Measurements from ENCODE around the gene KDM3A.

The KDM3A gene

GRCh38 chr2:86440631-86441391 is at the start of gene KDM3A:
Gene KDM3A (plus strand): TSS chr2:86441371. CDS start chr2:86442048, 677 bp downstream.
- TF ChIP-seq, protein P1, sequence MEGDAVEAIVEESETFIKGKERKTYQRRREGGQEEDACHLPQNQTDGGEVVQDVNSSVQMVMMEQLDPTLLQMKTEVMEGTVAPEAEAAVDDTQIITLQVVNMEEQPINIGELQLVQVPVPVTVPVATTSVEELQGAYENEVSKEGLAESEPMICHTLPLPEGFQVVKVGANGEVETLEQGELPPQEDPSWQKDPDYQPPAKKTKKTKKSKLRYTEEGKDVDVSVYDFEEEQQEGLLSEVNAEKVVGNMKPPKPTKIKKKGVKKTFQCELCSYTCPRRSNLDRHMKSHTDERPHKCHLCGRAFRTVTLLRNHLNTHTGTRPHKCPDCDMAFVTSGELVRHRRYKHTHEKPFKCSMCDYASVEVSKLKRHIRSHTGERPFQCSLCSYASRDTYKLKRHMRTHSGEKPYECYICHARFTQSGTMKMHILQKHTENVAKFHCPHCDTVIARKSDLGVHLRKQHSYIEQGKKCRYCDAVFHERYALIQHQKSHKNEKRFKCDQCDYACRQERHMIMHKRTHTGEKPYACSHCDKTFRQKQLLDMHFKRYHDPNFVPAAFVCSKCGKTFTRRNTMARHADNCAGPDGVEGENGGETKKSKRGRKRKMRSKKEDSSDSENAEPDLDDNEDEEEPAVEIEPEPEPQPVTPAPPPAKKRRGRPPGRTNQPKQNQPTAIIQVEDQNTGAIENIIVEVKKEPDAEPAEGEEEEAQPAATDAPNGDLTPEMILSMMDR (conservative IDR thresholded peaks at IDR 0.05) = no peak
- H3K27ac ChIP-seq = peak within 1 kb of the TSS; percentile 96

DNA sequence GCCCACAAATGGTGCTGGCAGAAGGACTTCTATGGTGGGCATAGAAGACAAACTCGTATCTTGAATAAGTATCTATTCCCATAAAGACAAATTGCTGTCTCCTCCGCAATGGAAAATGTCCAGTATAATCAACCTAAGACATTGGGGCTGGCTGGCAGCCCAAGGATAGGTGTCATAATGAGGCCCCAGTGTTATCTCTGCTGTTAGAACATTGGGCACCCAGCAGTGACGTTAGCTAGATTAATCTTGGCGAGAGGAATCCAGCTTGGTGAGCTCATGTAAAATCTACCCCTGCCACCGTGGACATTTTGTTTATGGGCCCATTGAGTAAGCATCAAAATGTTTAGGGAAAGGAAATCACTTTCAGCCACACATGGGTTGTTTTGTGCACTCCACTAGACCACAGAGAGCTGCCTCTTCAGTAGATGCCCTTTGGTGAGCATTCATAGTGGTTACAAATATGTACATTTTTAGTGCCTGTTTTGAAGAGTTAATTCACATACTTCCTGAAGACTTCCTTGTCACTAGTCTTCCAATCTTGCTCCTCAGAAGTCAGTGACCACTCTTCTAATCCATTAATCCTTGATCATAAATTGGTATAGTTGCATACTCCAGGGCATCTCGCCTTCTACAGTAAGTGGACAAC is 48.2 kb upstream of the KDM3A start:
- TF ChIP-seq, protein P1 (conservative IDR thresholded peaks at IDR 0.05) = no peak
- no peak overlapping the region for H3K27ac ChIP-seq

DNA sequence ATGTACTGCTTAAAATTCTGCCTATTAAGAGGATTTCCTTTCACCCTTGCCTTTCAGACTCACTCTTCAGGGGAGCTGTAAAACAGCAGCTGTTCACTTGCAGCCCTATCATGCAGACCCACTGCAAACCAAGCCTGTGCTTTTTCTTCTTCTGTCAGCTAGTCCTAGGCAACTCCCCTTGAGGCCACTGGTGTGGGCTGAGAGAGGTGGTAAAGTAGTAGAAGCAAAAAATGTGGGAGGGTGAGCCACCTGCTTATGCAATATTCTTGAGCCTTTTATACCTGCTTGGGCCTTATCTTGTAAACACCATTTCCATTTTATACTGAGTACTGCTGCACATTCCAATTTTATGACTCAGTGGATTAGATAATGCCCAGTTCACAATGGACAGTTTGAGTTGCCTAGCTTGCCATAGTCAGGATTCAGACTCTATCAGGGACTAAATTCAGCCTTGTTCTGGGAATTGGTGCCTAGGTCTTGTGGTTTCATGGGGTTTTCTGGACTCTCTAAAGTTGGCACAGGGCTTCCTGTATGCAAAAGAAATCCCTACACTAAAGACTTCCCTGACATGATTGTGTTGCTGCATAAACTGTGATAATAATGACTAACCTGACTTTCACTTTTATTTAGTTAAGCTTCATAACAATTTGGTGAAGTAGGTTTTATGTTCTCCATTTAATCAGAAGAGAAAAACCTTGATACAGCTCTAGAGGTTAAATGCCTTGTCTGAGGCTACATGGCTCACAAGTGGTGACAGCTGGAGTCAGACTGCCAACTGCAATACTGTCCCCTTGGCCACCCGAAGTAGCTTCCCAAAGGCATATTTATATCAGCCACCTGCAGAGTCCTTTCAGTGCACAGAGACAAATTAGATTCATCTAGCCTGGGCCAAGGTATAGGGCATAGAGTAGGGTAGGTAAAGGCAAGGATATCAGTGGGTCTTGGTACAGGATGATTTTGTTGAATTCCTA is 47.4 kb upstream of the KDM3A start:
- no peak overlapping the region for H3K27ac ChIP-seq
- TF ChIP-seq, protein P1 (conservative IDR thresholded peaks at IDR 0.05) = no peak

DNA sequence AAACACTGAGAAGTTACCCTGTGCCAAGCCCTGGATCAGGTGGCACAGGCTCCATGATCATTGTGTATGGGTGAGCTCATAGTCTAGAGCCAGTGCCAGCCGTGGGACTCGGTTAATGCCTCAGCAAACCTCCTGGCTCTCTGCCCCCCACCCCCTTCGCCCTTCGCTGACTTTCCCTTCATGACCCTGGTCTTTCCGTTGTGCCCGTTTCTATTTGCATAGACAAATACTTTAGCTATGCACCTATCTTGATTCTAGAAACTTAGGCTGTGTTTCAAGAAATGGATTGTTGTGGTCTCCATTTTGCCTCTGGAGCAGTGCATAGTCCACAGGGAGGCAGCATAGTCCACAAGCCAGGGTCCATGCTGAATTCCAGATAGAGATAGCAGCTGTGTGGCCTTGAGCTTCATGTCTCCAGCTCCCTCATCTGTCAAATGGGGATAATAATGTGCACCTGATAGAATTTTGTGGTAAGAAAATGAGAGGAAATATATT is 44.8 kb upstream of the KDM3A start:
- peak overlapping the region; percentile 48 for H3K27ac ChIP-seq
- TF ChIP-seq, protein P1 (conservative IDR thresholded peaks at IDR 0.05) = peak; percentile 88

GRCh38 chr2:86397986-86398385 is 43.2 kb upstream of the KDM3A start:
- TF ChIP-seq, protein P1 (conservative IDR thresholded peaks at IDR 0.05) = no peak
- no peak overlapping the region for H3K27ac ChIP-seq

DNA sequence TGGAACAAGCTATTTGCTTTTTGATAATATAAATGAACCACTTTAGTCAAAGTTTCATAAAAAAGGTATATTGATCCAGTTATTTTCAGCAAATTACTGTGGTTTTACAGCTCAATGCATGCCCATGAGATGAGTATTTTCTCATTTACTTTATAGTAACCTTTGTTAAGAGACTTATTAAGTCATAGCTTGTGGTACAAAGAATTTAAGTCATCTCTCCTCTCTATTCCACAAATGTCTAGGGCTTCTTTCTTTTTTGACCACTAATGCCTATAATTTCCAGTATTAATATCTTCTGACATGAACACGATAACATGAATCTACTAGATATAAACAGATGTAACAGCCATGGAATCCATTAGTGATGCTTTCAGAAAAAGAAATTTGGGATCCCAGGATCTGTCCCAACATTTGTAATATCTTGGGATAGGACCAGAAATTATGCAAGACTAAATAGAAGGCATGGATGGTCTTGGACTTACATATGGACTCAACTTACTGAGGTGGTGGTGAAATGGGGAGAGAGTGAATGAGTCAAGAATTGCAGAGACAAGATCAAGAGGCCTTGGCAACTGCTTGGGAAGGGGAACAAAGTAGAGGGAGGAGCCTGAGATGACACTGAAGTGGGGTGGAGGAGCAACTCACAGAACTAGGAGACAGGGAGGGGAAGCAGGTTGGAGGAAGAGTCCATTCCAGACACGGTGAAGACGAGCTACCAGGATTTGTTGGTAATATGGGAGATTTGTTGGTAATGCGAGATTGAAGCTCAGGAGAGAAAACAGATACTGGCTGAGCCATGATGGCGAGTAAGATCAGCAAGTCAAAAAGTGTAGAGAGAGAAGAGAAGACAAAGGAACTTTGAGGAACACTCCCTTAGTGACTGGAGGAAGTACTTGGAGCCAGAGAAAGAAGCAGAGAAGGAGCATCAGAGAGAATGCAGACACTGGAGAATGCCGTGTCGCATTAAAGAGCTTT is 42.4 kb upstream of the KDM3A start:
- no peak overlapping the region for H3K27ac ChIP-seq
- TF ChIP-seq, protein P1 (conservative IDR thresholded peaks at IDR 0.05) = no peak
